Measurements from ENCODE around the gene MYO16.

DNA sequence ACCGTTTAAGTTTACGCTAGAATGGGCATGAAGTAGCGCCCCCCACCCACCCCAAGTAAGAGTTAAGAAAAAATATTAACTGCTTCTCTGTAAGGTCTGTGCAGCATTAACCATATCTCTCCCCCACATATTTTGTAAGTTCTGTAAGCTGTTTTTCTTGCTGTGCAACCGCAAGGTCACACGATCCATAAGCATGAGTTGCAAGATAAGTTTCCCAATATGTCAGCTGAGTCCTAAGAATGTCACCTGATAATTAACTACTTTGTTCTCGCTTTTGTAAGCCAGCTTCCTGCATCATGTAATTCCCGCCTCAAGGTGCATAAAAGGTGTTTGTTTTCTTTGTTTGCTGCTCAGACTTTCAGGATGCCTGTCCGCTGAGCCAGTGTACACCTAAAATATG lies 187.0 kb downstream of the MYO16 start:
- TF ChIP-seq POLR2AphosphoS5 (IDR thresholded peaks at IDR 0.05), result no peak
- TF ChIP-seq, protein P1, sequence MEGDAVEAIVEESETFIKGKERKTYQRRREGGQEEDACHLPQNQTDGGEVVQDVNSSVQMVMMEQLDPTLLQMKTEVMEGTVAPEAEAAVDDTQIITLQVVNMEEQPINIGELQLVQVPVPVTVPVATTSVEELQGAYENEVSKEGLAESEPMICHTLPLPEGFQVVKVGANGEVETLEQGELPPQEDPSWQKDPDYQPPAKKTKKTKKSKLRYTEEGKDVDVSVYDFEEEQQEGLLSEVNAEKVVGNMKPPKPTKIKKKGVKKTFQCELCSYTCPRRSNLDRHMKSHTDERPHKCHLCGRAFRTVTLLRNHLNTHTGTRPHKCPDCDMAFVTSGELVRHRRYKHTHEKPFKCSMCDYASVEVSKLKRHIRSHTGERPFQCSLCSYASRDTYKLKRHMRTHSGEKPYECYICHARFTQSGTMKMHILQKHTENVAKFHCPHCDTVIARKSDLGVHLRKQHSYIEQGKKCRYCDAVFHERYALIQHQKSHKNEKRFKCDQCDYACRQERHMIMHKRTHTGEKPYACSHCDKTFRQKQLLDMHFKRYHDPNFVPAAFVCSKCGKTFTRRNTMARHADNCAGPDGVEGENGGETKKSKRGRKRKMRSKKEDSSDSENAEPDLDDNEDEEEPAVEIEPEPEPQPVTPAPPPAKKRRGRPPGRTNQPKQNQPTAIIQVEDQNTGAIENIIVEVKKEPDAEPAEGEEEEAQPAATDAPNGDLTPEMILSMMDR (IDR thresholded peaks at IDR 0.05), result no peak
- no peak for TF ChIP-seq EP300 (IDR thresholded peaks at IDR 0.05)
- TF ChIP-seq POLR2A (IDR thresholded peaks at IDR 0.05), result no peak
